Stimulated activated CD4-positive, alpha-beta T cell treated with anti-CD3 and anti-CD28 coated beads, Interleukin-4, amount 100 ng/mL, for 24 hours (primary cell): ENCODE data around the gene SPTAN1.
"Not testable (repeated sequence)": the region's sequence is repeated elsewhere in the genome, so short reads cannot be mapped to it uniquely, and the experiment has no call there.

ENCODE experiments used
- DNase-seq: peaks from one replicate; pipeline ENCODE4 v3.0.0-alpha.2; 2020

SPTAN1 gene

DNA sequence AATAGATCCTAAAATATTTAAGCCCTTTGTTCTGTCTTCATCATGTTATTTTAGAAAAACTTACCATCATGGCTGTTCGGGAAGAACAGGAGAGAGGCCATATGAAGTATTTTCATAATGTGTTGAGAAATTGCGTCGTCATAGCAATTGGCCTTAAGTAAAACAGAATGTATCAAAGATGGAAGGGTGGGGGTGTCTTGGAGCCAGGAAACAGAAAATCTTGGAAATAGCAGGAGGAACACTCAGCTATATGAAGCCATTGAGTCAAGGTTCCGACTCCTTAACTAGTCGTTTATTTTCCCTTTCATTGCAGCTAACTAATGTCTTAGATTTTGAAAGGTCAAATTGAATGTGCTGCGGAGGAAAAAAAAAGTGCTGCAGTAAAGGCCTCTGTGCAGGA lies 1.3 kb downstream of the SPTAN1 start:
- no peak for DNase-seq

DNA sequence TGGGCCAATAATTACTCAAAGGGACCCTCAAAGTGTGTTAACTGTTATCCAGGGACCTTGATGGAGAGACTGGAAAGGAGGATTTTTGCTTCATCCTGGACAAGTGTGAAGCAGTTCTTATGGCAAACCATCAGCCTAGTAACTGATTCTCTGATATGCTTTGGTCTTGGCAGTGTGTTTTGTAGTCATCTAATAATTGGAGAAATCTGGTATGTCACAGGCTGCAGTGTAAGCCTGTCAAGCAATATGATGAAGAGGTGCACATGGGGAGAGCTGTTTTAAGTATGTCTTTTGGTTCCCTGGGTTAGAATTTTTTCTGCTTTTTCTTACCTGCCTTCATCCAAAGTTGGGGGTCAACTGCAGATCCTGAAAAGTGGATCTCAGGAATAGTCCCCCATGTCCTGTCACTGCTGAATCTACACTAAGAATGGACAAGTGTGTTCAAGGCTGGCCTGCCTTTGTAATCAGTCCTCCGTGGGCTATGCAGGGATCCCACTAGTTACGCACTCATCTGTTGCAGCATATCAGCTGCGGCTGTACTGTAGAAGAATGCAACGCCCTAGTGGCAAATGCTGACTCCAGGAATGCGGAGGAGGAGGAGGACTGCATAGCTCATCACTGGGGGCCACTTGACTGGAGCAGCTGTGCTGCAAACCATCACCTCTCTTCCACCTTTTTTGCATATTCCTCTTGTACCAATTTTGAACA lies 1.9 kb downstream of the SPTAN1 start:
- peak; percentile 47 for DNase-seq

DNA sequence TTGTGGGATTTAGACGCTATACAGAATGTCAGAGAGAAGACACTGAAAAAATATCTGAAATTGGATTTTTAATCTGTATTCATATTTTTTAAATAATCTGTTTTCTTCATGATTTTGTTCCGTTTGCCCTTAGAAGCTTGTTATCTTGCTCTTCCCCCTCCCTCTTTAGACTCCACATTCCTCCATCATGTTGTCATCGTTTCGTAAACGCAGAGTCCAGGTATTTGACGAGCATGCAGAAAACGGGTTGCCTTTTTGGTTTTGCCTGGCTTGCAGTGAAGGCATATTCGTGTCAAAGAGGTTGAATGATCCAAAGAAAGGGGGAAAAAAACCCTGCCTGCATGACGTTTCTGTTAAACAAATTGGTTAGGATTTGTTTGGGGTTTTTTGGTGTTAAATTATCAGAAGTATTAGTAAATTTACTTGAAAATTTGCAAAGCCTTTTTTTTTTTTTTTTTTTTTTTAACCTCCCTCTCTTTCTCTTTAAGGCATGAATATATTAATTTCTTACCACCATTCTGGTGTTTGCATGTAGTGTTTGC lies 2.9 kb downstream of the SPTAN1 start:
- DNase-seq = no peak

DNA sequence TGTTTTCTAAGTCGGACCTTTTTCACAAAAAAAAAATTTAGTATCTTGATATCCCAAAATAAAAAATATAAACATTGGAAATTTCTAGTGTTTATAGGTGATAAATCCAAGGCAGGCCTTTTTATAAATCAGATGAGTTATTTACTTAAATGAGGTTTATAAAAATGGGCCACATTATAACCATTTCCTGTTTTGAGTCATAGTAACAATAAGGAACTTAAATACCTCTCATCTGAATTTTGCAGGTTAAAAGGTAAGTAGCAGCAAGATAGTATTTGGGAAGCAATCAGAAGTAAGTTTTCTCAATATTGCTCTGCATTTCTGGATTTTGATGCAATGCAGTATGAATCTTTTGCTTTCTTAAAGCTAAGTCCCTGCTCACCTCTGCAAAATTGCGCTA lies 3.9 kb downstream of the SPTAN1 start:
- DNase-seq = no peak

DNA sequence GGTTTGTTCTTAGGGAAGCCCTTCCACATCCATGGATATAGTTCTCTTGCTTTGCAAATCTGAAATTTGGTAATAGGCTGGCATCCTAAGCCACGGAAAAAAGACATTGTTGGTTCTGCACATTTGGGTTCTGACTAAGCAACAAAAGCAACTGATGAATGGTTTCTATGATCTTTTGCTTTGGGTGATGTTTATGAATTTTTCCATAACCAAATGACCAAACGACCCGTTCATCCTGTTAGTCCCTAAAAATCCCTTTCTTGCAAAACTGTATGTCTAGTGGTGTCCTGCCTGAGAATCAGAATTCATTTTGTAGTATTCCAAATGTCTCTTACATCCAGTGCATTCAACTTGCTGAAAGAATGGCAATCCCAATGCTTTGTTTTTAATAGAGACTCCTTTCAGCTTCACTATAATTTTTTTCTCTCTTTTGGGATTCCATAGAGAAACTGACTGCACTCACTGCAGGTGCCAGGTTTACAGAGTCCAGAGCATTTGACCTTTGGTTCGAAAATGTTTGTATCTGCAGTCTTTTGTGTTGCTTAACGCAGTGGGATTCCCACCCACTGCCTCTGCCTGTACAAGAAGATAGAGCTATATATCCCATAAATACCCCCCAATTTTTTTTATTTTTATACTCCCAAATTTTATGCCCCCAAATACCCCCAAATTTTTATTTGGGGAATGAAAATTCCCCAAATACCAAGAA lies 4.7 kb downstream of the SPTAN1 start:
- DNase-seq = no peak

DNA sequence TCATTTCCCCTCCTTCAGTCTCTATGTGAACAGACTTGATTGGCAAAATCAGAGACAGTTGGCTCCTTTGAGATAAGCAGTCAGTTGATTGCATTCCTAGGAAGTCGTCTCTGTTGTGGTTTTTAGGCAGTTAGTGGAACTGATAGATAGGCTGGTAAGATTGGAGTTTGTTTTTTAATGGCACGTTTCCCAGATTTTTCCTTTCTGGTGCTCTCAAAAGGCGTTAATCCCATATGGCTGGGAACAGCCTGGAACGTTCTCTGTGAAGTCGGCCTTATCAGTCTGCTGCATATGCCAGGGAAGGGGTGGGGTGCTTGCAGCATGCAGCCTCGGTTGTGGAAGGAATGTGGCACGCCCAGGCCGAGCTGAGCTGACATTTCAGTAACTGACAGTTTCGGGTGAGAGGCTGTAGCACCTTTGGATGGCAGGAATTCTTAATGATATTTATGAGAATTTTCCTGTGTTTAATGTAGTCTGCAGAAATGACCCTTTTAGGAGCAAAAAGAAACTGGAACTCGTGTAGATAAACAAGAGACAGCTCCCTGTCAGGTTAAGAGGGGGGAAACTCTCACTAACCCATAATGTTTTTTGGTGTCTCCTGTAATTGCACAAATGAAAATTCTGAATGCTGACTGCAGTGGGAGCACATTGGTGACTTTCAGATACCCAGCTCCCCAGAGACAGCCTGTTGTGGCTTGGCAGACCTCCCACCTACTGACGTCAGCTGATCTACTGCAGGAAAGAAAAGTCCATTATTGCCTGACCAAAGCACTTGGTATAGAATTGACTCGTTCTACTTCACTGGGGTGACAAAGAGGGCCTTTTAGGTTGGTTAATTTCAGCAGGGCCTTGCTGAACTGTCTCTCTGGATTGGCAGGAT lies 6.3 kb downstream of the SPTAN1 start:
- DNase-seq = peak; percentile 51

DNA sequence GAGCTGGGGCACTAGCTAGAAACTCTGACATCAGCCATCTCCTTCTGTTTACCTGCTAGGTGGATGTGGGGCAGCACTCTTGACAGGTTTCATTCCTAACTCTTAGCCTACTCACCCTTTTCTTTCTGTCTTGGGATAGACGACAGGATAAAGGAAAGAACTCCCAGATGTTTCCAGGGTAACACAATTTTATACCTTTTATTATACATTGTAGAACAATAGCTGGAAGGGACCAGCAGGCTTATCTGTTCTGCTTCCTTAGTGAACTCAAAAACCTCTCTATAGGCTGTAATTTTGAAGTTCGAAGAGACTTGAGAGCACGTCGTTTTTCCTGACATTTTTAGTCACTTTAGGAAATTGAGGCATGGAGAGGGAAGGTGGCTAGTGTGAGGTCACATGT lies 13.2 kb downstream of the SPTAN1 start:
- no peak for DNase-seq

DNA sequence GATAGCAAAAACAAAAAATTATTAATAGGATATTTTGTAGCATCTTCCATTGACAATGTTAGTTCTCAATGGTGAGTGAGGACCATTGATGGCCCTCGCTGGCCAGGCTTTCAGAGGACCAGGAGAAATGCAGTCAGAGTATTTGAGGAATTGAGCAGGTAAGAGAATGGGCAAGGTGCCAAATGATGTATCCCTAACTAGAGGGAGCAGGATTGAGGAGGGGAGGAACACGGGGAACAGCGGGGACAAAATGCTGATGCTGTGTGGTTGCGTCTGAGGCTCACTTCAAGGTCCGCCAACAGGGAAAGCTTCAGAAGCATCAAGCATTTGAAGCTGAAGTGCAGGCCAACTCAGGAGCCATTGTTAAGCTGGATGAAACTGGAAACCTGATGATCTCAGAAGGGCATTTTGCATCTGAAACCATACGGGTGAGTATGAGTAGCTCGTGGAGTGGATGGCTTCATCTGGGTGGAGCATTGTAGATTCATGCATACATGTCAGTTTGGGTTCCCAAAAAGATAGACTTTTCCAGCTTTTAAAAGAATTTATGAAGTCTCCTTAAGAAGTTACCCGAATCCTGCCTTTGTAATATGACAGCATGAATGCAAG lies 16.2 kb downstream of the SPTAN1 start:
- no peak for DNase-seq

DNA sequence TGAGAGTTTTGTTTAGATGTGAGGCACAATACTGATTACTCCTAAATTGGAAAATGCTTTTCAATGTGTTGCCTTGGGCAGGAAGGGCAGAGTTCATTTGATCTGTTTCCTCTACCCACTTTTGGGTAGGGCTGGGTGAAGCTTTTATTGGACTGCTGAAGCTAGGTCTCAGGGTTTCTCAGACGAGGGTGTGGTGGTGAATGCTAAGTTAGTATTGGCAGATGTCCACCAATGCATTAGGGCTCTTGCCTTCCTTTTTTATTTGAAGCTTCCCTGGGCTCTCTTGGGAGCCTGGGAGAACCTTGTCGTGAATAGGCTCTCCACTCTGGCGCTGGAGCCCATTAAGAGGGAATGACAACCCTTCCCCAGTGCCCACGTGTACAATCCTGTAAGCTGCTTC lies 23.1 kb downstream of the SPTAN1 start:
- no peak for DNase-seq

DNA sequence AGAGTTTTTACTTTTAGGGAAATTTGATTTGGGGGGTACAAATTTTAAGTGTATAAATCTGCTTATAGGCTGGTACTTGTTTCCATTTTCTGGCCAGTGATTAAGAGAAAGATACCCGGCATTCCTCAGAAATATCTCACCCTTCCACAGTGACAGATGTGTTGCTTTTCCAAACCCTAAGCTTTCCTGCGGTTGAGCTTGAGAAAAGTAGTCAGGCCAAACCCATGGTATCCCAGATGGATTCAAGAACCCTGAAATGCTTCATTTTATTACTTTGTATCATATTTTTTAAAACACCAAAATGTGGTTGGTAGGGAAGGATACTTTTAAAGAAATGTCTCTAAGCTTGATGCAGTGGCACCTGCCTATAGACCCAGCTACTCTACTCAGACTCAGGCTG lies 23.5 kb downstream of the SPTAN1 start:
- DNase-seq = no peak

DNA sequence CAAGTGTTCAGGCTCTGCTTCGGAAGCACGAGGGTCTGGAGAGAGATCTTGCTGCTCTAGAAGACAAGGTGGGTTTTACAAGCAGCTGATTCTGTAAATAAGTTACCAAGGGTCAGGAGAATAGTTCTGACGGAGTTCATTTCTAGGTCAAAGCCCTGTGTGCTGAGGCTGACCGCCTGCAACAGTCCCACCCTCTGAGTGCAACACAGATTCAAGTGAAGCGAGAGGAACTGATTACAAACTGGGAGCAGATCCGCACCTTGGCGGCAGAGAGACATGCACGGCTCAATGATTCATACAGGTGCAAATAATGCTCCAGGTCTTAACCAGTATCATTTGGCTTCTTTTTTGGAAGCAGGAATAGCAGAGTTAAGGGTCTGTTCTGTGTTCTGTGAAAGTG lies 24.8 kb downstream of the SPTAN1 start:
- no peak for DNase-seq

DNA sequence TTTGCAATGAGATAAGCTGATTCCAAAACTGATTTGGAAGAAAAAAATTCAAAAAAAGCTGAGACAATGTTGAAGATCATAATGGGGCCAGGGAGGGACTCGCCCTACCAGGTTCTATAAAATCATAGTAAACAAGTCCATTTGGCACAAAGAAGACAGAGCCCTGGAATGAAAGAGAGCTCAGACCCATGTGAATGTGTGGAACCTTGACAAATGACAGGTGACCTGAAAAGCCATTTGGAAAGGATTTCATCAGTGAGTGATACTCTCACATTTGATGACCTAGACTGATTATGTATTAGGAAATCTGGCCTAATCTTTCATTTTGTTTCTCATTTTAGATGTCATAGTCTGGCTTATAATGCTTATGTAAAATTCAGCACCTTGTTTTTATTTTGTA lies 26.8 kb downstream of the SPTAN1 start:
- DNase-seq = no peak

DNA sequence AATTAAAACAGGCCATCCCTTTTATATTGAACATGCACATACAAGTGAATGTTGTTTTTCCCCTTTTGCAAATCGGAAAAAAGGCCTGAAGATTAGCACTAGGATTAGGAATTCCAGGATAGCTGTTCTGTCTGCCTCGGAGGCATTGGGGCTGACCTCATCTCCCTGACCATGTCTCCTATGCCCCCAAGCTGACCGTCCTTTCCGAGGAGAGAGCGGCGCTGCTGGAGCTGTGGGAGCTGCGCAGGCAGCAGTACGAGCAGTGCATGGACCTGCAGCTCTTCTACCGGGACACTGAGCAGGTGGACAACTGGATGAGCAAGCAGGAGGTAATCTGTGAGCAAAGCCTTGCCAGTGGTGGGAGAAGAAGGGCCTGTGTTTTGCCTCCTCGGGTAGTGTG lies 28.3 kb downstream of the SPTAN1 start:
- no peak for DNase-seq

DNA sequence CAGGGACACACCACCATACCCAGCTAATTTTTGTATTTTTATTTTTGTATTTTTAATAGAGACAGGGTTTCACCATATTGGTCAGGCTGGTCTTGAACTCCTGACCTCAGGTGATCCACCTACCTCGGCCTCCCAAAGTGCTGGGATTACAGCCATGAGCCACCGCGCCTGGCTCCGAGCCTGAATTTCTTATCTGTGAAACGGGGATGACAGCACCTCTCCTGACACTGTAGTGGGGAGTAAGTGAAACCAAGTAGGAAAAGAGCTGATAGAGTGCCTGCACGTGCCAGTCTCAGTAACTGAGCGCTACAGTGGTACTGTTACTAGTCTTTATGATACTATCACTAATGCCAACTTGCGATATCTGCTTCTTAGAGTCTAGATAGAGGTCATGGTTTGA lies 32.8 kb downstream of the SPTAN1 start:
- DNase-seq = not testable (repeated sequence)

DNA sequence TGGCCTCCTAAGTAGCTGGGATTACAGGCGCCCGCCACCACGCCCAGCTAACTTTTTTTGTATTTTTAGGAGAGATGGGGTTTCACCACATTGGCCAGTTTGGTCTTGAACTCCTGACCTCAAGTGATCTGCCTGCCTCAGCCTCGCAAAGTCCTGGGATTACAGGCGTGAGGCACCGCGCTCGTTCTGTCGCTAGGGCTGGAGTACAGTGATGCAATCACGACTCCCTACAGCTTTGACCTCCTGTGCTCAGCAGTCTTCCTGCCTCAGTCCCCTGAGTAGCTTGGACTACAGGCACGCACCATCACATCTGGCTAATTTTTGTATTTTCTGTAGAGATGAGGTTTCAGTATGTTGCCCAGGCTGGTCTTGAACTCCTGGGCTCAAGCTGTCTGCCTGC lies 34.5 kb downstream of the SPTAN1 start:
- not testable (repeated sequence) for DNase-seq

DNA sequence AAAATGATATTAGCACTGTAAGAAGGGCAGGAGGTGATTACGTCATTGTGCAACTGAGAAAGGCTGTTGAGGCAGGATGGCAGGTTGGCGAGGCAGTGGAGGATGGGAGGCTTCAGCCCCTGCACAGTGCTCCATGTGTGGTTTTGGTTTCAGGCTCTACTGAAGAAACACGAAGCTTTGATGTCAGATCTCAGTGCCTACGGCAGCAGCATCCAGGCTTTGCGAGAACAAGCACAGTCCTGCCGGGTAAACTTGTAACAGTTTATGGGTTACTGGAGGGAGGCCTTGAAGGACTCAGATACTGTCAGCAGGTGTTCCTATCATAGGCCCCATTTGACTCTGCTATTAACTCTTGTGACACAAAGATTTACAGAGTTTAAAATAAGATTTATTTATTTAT lies 35.1 kb downstream of the SPTAN1 start:
- DNase-seq = peak; percentile 51

DNA sequence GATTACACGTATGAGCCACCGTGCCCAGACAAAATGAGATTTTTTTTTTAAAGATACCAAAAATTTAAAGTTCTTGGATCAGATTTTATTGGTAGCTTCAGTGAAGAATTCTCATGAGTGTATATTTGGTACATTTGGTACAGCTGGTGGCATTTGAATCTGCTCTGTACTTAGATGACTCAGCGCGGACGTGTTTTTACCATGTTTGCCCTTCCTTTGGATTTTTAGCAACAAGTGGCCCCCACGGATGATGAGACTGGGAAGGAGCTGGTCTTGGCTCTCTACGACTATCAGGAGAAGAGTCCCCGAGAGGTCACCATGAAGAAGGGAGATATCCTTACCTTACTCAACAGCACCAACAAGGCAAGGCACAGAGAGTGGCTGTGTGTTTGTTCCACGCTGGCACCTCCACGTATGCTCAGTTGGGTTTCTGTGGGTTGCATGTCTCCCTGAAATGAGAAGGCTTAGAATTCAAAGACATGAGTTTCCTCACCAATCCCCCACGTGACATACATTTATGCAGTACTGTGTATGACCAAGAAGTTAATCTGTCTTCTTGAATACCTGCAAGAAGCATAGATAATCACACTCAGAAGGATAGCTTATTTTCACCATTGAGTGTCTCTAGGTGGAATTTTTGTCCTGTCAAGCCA lies 36.3 kb downstream of the SPTAN1 start:
- no peak for DNase-seq

DNA sequence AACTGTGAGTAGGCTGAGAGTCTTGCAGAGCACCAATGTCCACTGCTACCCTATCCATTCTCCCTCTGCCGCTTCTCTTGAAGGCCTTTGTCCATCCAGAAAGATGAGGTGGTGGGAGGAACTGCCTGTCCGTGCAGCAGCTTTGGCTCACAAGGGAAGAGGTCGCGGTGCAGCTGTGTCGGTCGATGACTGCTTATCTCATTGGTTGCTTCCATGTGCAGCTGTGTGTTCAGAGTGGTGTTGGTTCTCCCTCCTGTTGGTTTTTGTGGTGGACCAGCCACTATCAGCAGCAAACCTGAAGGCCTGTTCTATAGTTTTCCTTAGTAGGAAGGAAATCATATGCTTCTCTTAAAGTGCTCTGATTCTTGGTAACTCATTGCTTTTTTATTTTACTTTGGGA lies 40.7 kb downstream of the SPTAN1 start:
- DNase-seq = no peak

DNA sequence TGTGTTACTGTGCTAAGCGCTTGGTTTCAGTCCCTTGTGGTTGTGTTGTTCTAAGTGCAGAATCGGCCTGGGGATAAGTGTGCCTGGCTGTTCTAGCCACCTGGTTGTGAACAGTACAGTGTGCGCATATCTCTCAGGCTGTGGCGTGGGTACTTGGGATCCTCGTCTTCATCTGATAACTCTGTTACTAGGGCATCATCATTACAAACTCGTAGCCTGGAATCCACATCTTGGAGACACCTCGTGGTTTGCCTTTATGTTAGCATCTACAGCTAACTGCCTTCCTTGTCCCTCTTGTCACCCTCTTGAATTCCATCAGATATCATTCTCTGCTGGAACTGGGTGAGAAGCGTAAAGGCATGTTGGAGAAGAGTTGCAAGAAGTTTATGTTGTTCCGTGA lies 41.5 kb downstream of the SPTAN1 start:
- DNase-seq = no peak

DNA sequence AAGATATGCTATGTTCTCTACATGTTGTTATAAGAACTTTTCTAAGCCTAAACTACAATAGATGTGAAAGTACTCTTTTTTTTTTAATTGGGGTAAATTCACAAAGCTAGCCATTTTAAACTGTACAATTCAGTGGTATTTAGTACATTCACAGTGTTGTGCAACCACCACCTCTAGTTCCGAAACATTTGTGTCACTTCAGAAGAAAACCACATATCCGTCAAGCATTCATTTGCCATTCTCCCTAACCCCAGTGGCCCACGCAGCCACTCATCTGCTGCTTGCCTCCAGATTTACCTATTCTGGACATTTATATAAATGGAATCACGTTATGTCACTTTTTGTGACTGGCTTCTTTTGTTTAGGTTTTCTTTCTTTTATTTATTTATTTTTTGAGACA lies 43.1 kb downstream of the SPTAN1 start:
- no peak for DNase-seq

DNA sequence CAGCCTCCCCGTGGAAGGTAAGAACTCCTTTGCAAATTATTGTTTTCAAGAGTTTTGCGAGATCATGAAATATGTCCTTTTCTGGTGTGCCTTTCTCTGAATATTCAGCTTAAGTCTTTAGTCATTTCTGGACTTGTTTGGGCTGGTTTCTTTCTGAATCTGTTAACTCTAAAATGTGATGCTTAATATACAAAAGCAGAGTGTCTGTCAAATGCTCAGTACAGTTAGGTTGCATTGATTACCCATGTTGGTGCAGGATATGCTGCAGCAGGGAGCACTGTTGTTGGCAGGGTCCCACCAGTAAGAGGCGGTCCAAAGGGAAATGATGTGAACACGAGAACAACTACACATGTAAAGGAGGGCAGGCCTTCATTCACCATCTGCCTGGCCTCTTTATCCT lies 47.7 kb downstream of the SPTAN1 start:
- DNase-seq = no peak

DNA sequence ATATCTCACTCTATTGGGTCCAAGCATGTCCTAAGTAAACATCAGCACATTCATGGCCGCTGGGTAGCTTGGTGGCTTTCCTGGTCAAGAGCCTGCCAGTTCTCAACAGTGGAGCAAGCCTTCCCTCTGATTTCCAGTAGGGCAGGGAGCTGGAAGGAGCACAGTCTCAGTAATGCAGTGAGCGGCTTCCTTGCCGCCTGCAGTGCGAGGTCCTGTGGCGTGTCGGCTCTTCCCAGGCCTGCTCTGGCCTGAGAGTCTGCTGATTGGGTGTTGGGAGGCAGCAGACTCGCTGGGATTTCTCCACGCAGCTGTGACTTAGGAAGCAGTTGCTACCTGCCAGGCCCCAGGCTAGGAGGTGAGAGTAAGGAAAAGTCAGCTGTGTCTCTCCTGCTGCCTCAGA lies 51.3 kb downstream of the SPTAN1 start:
- no peak for DNase-seq
